C4-2B (cell line): ENCODE measurements around the gene RPL26.
"Not testable (repeated sequence)": the region's sequence is repeated elsewhere in the genome, so short reads cannot be mapped to it uniquely, and the experiment has no call there.

Experiments used
- H3K27ac ChIP-seq: fragments of 450-650 bp; 2 replicates; pipeline ENCODE4 v1.5.1; 2017
- ZFX ChIP-seq: fragments of 450-650 bp; IDR thresholded peaks from 2 replicates; pipeline ENCODE4 v1.6.1; 2017
- TF ChIP-seq, protein P1 (sequence below): fragments of 450-650 bp; conservative IDR thresholded peaks from 2 replicates; pipeline ENCODE4 v1.5.1; 2017; ENCODE audit warnings: mild to moderate bottlenecking

RPL26 gene

DNA sequence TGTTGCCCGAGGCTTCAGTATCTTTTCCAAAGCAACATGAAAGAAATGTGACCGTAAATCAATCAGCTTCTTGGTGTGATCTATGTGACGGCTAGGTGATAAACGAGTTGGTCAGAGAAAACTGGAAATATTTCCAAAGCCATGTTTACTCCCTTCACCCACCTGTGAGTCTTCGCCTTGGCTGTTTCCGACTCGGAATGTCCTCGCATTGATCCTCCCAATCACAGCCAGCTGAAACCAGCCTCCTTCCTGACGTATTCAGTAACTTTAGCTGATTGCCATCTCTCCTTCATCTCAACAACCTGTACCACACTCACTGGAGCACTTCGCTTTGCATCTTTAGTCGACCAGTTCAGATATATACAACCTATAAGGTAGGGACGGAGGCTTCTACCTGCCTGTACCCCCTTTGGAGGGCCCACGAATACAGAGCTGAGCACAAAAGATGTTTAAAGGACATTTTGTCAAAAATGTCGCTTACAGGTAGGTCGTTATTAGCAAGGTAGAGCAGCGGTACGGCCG lies 7.2 kb downstream of the RPL26 start:
- H3K27ac ChIP-seq, result peak overlapping the region; percentile 94
- TF ChIP-seq ZFX, result no peak
- TF ChIP-seq, protein P1, sequence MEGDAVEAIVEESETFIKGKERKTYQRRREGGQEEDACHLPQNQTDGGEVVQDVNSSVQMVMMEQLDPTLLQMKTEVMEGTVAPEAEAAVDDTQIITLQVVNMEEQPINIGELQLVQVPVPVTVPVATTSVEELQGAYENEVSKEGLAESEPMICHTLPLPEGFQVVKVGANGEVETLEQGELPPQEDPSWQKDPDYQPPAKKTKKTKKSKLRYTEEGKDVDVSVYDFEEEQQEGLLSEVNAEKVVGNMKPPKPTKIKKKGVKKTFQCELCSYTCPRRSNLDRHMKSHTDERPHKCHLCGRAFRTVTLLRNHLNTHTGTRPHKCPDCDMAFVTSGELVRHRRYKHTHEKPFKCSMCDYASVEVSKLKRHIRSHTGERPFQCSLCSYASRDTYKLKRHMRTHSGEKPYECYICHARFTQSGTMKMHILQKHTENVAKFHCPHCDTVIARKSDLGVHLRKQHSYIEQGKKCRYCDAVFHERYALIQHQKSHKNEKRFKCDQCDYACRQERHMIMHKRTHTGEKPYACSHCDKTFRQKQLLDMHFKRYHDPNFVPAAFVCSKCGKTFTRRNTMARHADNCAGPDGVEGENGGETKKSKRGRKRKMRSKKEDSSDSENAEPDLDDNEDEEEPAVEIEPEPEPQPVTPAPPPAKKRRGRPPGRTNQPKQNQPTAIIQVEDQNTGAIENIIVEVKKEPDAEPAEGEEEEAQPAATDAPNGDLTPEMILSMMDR, result no peak

DNA sequence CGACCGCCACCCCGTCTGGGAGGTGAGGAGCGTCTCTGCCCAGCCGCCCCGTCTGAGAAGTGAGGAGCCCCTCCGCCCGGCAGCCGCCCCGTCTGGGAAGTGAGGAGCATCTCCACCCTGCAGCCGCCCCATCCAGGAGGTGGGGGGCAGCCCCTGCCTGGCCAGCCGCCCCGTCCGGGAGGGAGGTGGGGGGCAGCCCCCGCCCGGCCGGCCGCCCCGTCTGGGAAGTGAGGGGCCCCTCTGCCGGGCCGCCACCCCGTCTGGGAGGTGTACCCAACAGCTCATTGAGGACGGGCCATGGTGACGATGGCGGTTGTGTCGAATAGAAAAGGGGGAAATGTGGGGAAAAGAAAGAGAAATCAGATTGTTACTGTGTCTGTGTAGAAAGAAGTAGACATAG lies 9.1 kb downstream of the RPL26 start:
- not testable (repeated sequence) for H3K27ac ChIP-seq

DNA sequence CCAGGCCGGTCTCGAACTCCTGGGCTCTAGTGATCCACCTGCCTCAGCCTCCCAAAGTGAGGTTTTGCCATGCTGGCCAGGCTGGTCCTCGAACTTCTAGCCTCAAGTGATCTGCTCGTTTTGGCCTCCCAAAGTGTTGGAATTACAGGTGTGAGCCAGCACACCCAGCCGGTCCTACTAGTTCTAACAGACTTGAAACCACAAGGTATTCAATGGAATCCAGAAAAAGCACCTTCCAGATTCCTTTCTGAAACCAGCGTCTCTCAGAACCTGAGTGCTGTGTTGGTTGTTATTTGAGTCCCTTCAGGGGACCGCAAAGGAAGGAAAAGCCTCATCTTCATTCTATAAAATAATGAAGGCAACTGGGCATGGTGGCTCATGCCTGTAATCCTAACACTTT lies 10.6 kb downstream of the RPL26 start:
- TF ChIP-seq, protein P1, result no peak
- no peak for TF ChIP-seq ZFX

DNA sequence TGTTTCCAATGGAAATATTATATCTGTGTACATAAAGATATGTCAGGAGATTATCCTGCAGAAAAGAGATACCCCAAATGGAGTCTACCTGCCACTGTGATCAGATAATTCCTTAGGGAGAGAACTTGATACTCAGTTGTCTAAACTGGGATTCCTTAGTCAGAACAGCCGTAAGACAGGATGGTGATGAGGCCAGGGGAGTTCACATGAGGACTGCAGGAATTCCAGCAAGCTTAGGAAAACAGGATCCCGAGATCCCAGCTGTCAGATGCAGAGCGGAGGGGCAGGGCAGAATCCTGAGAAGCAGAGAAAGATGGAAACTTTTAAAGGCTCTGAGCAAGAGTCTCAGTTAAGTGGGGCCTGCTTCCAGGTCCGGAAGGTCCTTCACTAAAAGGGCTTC lies 11.2 kb downstream of the RPL26 start:
- H3K27ac ChIP-seq, result no peak overlapping the region
- TF ChIP-seq, protein P1, result no peak
- TF ChIP-seq ZFX, result no peak

More for the DNA sequence above, 10.6 kb downstream of the RPL26 start:
- H3K27ac ChIP-seq, result no peak overlapping the region

DNA sequence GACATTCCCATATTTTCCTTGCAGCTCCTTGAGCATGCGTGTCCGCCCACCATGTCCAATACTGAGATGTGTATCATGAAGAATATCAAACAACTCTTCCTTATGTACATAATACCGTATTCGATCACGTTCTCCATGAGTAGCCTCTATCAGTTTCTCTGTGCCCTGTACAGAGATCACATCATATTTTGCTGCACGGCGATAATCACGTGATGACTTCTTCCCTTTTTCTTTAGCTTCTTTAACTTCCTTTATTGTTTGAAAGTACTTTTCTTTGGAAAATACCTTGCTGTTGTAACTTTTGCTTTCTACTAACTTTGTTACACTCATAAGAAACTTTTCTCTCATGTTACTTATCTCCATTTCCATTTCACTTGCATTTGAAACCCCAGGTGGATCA lies 13.0 kb downstream of the RPL26 start:
- no peak overlapping the region for H3K27ac ChIP-seq
- no peak for TF ChIP-seq ZFX
- TF ChIP-seq, protein P1, result no peak

DNA sequence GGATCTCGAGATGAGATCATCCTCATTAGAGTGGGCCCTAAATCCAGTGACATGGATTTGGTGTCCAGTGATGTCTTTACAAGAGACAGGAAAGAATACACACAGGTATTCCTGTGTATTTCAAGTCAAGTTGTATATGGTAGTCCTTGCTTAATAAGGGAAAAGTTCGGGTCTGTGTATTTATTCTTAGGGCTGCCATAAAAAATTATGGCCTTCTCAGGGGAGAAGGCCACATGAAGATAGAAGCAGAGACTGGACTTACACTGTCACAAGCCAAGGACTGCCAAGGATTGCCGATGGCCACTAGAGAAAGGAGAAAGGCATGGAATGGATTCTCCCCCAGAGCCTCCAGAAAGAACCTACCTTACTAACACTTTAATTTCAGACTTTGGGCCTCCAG lies 14.8 kb downstream of the RPL26 start:
- H3K27ac ChIP-seq, result no peak overlapping the region
- TF ChIP-seq ZFX, result no peak
- TF ChIP-seq, protein P1, result no peak

DNA sequence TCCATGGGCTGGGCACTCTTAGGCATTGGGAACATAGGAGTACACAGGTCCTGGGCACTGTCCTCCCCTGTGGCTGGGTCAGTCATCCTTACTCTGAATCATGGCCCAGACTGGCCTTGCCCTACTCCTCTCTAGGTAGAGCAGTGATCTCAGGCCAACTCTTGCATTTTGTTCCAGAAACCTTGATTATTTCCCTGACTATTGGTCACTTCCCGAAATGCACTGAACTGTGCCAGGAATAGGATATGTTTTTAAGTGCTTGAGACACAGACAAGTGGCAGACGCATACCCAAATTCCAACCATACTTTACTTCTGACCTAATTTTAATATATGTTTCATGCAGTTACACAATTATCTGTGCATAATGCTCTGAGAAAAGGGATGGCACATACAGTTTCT lies 16.8 kb downstream of the RPL26 start:
- TF ChIP-seq, protein P1, result no peak
- TF ChIP-seq ZFX, result no peak
- H3K27ac ChIP-seq, result no peak overlapping the region

DNA sequence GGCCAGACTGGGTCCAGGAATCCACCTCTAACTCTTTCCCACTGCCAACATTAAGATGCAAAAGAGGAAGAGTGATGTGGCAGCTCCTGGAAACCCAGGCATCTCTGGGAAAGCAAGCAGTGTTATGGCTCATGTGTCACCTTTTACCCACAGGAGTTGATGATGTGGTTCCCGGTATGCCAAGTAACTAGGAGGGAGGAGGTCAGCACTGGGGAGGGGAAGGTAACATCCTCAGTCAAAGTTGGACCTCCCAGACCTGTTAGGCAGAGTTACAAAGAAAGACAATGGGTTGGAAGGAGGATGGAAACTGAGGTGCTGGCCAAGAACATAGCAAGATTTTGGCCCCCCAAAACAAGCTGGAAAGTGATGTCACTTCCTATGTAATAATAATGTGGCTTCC lies 17.9 kb downstream of the RPL26 start:
- TF ChIP-seq, protein P1, result no peak
- TF ChIP-seq ZFX, result no peak
- no peak overlapping the region for H3K27ac ChIP-seq
